ENCODE data around the gene TUSC2.

The TUSC2 gene

DNA sequence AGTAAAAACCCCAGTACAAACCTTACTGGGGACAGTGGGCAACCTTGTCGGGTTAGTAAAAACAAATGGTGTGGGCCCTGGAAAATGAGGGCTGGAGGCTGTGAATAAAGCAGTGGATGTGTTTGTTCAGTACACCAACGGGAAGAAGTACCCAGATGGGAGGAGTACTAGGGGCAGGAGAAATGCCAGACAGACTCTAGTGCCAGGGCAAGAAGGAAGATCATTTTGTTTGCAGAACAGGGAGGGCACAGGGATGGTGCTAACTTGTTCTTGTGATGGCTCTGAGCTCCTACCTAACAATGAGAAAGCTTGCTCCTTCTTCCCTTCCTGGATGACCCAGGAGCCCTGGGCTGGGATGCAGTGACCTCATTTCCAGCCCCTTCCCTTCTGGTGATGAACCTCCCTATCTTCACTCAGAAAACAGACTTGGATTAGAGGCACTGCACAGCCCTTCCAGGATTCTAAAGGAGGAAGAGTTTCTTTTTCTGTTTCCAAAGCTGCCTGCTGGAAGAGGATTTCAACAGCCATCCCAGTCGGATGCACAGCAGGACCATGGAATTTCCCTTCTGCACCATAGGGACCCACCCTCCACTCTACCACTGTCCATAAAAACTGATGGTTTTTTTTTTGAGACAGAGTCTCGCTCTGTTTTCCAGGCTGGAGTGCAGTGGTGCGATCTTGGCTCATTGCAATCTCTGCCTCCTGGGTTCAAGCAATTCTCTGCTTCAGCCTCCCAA is 6.5 kb upstream of the TUSC2 start:
- DNase-seq, result no peak

DNA sequence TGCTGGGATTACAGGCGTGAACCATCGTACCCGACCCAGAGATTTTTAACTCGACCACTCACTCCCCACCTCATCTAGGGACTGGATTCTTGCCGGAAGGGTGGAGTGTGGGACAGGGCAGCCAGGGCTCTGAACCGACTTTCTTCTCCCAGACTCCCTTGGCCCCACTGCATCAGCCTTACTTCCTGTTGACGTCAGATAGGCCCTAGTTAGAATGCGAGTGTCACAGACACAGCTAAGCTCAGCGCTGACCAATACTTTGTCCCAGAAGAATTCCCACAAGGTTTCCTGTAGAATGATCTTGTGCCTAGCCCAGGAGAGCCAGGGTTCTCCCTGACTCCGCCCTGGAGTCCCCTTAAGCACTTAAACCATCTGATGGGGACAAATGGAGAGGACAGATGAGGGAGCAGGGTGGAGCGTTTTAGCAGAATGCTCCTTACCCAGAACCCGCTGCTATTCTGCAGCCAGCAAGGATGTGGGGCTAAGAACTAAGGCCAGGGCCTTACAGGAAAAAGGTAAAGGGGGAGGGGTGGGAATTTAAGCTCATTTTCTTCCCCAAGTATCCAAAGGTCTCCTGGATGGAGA is 5.8 kb upstream of the TUSC2 start:
- peak in 1 of 2 donors; percentile 34 for DNase-seq

DNA sequence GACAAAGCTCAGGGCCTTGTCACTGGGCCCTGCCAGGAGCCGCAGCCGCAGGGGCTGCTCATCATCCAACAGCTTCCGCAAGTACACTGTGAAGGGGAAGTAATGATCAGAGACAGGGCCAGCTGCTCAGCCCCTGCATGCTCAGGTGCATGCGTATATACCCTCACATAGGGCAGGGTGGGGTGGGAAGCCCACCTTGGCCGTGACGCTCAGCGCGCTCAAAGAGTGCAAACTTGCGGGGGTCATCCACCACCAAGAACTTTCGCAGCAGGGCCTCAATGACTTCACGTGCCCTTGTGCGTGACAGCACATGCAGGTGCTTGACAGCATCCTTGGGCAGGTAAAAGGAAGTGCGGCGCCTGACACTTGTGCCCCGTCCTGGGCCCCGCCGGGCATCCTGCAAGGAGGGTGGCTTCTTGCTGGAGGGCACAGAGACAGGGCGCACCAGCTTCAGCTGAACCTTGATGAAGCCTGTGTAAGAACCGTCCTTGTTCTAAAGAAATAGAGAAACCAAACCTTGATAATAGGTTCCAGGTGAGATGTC is 3.4 kb upstream of the TUSC2 start:
- no peak for DNase-seq

DNA sequence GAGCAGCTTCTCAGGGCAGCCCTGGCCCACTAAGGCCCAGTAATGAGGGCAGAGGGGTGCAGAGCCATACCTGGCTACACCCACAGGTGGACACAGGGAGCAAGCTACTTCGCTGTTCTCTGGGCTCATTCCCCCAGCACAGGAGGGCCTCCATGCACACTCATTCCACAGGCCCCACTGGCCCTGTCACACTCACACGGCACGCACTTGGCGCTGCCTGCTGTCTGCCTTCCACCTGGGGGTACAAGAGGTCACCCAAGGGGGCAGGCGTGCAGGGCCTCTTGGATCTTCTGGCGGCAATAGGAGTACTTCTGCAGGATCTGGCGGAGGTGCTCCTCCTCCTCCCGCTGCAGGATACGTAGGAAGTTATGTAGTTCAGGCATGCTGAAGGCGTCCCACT is 2.3 kb upstream of the TUSC2 start:
- no peak for DNase-seq

DNA sequence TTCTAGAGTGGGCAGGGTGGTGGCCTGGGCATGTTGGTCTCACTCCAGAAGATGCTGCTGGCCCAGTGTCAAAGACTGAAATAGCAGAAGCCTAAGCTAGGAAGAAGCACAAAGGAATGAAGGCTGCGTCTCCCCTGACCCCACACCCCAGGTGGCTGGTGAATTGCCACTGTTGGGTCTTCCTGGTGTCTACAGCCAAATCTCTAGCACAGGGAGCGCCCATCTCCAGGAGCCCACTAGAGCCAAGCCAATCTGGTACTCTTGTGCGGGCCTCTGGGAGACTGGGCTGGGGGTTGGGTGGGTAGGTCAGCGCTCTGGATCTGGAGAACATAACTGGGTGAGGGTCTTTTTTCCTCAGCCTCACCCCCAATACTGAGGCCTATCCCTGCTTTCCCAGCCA is 894 bp downstream of the TUSC2 start:
- DNase-seq, result no peak

DNA sequence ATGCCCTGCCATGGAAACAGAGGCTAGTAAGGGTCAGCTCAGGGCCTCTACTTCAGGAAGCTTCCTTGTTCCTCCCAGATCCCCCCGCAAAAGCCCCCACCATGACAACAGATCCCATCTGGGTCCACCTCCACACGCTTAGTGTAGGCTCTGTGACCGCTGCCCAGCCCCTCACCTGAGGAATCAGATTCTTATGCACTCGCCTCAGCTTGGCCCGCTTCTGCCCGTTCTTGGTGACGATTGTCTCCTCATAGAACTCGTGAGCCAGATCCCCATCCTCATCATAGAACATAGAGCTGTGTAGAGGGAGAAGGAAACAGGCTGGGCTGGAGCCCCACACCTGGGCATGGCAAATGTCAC is 1.9 kb downstream of the TUSC2 start:
- DNase-seq, result no peak

DNA sequence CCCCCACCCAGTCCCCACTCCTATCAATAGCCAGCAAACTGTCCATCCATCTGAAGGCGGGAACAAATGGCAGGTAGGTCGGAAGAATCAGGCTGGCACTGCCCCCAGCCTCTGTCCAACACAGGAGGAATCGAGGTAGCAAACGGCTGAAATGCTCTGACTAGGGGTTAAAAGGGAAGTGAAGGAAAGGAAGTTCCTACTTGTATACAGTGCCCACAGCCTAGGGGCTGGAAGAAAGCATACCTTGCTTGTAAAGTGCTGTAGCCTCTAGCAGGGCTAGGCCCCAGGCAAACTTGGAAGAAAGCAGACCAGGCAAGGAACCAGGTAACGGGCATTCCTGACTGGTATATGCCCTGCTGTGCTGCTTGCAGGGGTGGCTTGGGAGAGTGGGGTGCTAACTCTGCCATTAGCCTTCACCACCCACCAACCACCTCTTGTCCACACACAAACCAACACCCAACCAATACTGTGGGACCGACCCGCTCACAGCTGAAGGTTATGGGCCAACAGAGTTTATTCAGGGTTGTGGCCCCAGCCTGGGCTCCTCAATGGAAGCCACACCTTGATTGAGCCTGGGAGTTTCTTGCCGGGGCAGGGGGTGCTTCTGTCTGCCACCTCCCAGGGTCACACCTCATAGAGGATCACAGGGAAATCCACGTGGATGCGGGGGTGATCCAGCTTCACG is 2.4 kb downstream of the TUSC2 start:
- DNase-seq, result no peak

DNA sequence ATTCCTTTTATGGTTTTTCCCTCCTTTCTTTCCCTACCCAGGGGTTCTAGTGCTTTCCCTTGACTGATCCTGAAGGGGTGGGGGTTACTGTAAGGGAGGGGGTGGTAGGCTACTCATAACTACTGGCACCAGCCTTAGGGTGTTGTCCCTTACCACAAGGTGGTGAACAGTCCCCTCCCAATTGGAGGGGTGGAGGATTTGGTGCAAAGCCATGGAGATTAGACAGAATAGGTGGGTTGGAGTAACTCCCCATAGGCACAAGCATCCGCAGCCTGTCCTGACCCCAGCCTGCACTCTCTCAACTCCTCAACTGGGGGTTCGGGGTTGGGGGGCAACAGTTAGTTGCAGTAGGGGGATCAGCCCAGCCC is 2.9 kb downstream of the TUSC2 start:
- DNase-seq, result no peak

DNA sequence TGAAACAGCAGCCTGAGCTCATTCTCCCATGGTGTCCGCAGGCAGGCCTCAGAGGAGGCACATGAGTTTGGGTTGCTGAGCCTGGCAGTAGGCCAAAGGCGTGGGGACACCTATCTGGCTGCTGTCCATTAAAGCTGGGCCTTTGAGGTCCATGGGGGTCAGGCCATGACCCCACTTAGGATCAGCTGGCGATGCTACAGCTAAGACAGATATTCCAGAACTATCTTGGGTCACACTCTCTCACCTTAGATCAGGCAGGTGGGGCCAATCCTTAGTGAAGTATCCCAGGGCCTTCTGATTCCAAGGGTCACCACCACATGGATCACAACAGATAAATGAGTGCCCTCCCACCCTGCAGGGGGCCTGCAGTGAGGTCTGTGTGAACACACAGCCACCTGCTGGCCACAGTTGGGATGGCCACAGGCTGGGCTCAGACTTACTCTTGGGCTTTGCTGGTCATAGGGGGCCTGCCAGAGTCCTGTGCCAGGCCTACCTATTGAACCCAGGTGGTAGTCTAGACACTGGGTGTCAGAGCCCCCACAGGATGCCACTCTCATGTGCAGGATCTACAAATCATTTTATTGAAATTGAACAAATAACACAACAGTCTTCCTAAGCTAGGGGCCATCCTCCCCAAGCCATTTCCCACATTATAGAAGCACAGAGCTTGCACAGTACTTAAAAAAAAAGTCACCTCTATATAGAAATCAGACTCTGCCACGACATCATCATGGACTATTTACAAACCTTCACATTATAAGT is 3.5 kb downstream of the TUSC2 start:
- peak; percentile 68 to 70 for DNase-seq

DNA sequence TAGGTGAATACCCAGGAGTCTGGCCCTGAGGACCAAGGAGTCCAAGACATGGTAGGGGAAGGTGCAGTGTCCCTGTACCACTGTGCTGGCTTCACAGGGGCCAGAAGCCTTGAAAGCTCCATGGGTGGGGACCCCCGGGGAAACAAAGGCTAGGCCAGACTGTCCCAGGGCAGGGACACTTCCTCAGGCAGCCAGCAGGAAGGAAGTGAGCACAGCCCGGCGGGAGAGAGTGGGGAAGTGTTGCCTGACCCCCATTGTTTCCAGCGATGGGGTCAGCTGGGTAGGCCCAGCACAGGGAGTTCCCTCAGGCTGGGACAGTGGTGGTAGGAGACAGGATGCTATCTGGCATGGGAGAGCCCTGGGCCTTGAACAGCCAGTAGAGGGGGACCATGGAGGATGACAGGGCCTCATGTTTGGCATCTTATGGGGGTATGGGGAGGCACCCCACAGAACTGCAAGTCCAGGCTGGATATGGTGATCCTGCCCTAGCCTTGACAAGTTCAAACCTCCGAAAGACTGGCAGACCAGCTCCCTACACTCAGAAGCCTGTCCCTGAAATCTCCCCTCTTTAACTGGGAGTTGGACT is 4.3 kb downstream of the TUSC2 start:
- DNase-seq, result no peak

DNA sequence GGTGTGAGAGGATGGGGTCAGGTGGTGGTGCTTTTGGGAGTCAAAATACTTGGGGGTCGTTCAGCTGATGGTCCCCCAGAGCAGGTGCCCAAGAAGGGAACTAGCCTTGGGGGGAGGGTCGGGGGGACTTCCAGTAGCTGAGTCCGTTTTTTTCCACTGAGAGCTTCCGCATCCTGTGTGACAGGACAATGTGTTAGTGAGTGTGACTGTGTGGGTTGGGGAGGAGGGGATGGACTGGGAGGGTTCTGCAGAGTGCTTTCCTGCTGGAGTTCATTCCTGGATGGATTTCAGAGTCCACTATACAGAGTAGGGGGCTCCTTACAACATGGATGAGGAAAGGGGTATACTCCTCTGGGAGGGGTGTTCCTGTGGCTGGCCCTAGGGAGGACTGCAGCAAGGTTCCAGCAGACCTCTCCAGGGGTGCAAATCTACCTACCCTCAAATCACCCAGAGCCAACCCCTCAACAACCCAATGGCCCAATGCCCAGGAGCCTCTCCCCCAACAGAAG is 4.9 kb downstream of the TUSC2 start:
- no peak for DNase-seq

DNA sequence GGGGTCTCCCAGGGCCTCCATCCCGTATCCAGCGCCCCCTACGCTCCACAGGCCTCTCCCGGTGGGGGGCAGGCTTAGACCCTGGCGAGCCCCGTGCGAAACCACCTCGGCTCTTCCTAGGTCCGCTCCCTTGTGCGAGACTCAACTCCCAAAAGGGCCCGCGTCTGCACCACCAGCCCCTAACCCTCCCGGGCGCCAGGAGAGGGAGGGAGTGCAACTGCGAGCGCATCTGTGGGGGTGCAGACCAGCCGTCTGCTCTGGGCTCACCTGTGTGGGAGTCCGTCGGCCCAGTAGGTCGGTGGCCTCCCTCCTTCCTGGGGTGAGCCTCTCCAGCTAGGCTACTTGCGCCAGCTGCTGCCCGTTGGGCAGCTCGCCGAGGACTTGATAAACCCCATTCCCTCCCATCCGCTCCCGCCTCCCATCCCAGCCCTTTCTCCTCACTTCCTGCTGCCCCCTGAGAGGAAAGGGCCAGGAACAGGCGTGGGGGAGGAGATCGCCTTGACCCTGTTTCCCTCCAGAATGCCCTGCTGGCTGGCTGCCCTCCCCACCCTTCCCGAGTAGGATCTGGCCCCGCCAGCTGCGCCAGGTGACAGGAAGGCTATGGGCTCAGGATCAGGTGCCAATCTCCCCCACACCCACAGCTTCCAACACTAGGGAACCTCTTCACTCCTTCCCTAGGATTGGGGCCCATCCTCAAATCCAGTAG is 5.5 kb downstream of the TUSC2 start, which contains the start of gene HYAL2:
TSS of gene HYAL2 (minus strand) at position 360 of the 706 bp plus-strand sequence. CDS start 2,256 bp downstream, outside the sequence.
- no peak for DNase-seq

DNA sequence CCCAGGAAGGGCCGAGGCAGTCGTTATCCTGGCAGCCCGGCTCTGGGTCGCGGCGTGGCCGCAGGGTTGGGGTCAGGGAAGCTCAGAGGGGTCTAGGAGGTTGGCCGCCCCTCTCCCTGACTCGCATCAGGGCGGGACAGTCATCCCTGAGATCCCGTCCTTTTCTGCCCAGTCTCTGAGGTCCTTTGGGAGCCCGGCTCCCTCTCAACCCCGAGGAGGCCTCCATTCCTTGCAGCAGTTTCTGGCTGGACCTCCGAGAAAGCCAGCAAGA is 6.0 kb downstream of the TUSC2 start:
- DNase-seq, result no peak

DNA sequence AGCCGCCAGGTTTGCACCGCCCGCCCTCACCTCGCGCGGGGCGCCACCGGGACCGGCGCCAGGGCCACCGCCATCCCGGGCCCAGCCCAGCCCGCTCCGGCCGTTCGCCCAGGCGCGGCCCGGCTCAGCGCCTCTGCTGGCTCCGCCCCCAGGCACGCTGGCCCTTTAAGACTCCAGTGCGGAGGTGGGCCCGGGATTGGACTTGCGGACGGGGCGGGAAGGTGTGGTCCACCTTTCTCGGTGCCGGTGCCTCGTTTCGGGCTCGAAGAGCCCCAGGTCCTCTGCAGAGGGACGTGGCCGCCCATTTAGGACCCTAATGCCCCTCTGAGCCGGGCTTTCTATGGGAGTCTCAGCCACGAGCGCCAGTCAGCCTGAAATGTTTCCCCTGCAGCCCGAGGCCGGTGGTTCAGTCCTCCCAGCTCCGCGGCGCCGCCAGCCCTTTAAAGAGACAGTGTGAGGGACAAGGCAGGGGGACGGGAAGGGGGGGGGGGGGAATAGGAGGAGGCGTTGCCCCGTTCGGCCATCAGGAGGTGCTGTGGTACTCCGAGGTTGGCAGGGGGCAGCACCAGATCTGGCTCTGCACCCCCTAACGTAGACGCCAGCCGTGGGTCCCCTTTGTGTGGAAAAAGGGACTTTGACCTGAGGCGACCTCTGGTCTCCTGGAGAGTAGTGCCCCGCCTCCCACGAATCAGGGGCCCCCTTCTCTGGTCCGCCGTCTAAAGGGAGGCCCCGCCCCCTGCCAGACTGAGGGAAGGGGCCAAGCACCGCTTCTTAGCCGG is 6.5 kb downstream of the TUSC2 start:
- peak; percentile 84 to 87 for DNase-seq

DNA sequence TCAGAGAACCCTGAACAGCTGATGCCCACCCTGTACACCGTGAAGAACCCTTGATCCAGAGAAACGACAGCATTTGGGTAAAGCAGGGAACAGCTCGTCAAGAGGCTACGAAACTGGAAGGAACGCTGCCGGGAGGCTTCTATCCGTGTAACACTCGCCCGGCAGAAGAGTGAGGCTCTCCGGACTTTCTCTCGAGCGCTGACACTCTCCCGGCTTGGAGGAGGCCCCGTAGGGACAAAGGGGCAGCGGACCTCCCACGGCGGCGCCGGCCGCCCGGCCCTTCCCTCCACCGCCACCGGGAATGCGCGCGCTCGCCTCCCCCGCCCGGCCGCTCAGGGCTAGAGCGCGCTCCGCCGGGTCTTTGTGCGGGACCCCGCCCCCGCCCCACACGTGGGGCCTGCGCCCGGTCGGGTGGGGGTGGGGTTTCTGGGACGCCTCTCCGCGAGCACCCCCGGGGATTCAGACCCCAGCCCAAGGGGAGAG is 7.1 kb downstream of the TUSC2 start:
- peak in 1 of 2 donors; percentile 54 for DNase-seq

DNA sequence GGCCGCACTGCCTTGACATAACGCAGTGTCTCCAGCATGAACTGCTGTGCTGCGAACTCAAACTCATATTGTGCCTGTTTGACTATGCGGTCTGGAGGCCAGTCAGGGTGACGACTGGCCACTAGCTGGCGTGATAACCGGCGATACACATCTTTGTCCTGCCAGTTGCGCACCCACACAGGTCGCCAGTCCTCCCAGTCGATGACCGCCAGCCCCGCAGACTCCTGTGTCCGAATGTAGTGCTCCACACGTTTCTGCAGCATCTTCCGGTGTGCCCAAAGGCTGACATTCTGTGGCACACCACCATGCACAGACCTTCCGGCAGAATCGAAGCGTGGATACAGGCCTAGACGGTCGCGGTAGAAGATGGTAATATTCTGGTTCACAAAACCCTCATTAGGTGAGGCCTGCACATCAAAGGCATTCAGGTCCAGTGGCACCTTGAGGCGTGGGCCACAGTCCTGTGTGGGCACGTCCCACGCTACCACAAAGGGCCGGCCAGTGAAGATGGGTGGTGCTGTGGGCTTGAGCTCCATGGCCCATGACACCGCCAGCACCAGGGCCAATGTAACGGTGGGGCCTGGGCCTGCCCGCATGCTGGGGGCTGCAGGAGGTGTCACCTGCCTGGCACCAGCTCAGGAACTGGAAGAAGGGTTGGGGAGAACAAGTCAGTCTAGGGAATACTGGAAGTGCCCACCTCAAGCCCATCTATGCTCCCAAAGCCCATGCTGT is 8.0 kb downstream of the TUSC2 start:
- DNase-seq, result no peak

DNA sequence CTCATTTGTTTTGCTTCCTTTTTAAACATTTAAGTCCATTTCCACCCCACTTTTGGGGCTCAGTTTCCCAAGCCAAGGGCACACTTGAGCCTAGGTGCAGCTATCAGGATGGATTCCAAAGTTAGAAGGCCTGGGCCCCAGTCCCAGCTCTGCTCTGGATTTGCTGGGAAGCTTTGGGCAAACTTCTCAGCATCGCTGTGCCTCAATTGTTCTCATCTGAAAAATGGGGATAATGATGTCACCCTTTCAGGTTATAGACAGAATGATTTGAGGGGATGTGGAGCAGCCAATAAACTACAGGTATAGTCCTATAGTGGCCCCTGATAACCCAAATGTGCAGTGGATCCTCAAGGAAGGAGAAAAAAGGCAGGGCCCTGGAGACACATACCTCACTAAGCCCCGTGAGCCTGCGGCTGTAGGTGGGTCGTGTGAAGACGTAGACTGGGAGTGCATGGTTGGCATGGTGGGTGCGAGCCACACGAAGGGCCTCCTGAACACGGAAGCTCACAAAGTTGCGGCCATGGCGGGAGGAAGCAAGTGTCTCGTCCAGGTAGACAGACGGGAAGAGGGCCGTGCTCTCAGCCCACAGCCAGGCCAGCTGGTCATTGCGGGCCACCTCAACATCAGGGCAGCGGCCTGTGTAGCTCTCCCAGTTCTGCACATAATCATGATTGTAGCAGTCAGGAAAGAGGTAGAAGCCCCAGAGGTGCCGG is 8.7 kb downstream of the TUSC2 start:
- no peak for DNase-seq

DNA sequence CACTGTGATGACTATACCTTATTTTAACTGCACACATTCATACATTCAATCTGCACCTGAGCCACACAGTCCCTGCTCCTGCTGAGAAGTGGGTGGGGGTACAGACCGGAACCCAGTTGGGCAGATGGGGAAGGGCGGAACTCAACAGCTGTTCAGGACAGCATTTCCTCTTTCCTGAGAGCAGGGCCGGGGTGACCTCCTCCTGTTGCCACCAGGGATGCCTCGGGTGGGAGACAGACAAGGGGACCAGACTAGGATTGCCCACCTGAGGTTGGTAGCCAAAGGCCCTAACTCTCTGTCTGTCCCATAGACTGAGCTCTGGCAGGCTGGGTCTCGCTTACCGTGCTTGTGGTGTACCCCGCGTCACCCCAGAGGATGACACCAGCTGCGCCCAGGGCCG is 9.4 kb downstream of the TUSC2 start:
- peak in 1 of 2 donors; percentile 24 for DNase-seq

DNA sequence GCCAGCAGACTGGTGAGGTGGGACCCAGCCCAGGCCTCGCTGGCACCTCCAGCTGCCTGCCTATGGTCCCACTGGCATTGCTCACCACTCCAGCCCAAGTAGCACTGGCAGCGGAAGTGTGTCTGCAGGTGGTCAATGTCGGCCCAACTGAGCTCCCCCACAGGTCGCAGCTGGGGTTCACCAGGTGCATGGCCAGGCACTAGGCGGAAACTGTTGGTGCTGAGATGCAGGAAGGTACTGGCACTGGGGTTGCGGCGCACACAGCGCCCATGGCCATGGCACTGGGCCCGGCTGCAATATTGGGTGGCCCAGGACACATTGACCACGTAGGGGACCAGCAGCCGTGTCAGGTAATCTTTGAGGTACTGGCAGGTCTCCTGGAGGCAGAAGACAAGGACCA is 9.9 kb downstream of the TUSC2 start:
- DNase-seq, result no peak

DNA sequence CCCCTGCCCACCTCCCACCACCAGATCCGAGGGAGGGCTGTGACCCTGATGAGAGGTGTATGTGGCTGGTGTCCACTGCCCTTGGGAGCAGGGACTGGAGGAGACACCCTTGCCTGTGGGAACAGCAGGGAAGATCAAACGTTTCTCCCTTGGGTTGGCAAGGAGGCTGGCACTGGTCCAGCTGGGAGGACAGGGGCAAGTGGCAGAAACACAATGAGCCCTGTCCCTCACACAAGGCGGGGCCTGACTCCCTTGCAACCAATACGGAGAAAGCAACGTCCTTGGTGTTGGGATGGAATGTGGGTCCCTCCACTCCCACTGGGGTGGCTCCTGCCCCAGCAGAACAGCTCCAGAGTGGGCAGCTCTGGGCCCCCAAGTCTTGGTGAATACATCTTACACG is 10.7 kb downstream of the TUSC2 start:
- DNase-seq, result no peak

All from CD4-positive, alpha-beta T cell treated with Interleukin-4 for 1 hour (primary cell).